ENCODE data around the gene EGFR.

DNA sequence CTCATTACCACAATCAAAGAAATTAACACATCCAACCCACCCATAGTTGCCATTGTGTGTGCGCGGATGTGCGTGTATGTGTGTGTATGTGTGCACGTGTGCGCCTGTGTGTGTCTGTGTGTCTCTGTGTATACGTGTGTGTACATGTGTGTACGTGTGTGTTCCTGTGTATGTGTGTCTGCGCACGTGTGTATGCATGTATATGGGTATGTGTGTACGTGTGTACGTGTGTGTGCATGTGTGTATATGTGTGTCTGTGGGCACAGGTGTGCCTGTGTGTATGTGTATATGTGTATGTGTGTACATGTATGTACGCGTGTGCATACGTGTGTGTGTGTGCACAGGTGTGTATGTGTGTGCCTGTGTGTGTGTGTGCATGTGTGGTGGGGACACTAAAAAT is 48.9 kb downstream of the EGFR start:
- TF ChIP-seq GABPA (IDR thresholded peaks at IDR 0.05; ENCODE audit: low read depth) (no peak), NRF1 (IDR thresholded peaks at IDR 0.05; ENCODE audit: low read depth, low read length) (no peak)

Measured in SK-N-SH (cell line).